SK-N-MC (cell line): ENCODE data around the gene TMEM144.

Source experiments
- EZH2 ChIP-seq: fragments of 200-600 bp; sonication (generic); IDR thresholded peaks from one replicate; pipeline ENCODE4 v1.6.1; 2017; ENCODE audit warnings: antibody characterized with exemption
- FOXP2 ChIP-seq: optimal IDR thresholded peaks from 2 replicates; pipeline ENCODE3; 2011; ENCODE audit warnings: mild to moderate bottlenecking, moderate library complexity; ENCODE audit not compliant: insufficient read depth; ENCODE audit errors: extremely low read length, control extremely low read depth
- POLR2AphosphoS5 ChIP-seq: IDR thresholded peaks from 2 replicates; pipeline ENCODE4 v1.6.1; 2012; ENCODE audit warnings: mild to moderate bottlenecking, low read depth, low read length, borderline replicate concordance

- no peak for TF ChIP-seq EZH2
- no peak for TF ChIP-seq FOXP2
- no peak for TF ChIP-seq POLR2AphosphoS5
These were observed 6.8 kb upstream of the TMEM144 start for GRCh38 chr4:158203436-158203835.
